GM19351 (cell line): ENCODE results near the gene SORCS1.

Source experiments
- ATAC-seq: cut with Tn5 transposase; IDR thresholded peaks from one replicate; pipeline ENCODE4 v1.9.1; 2021; ENCODE audit warnings: mild to moderate bottlenecking, moderate library complexity; ENCODE audit not compliant: unreplicated experiment

The SORCS1 gene

GRCh38 chr10:107163881-107164861, at the start of gene SORCS1:
TSS of gene SORCS1 (minus strand) at chr10:107164706.
- no peak for ATAC-seq

- no peak for ATAC-seq
These were observed 49.8 kb upstream of the SORCS1 start for GRCh38 chr10:107214261-107214660.

- ATAC-seq = no peak
These were observed 49.4 kb upstream of the SORCS1 start for GRCh38 chr10:107213861-107214260.

GRCh38 chr10:107206833-107207232, 42.3 kb upstream of the SORCS1 start:
- ATAC-seq = no peak

GRCh38 chr10:107169516-107169915, 5.0 kb upstream of the SORCS1 start:
- ATAC-seq = no peak

GRCh38 chr10:107168738-107169137, 4.2 kb upstream of the SORCS1 start:
- no peak for ATAC-seq

- no peak for ATAC-seq
These were observed 1.9 kb upstream of the SORCS1 start for GRCh38 chr10:107166403-107166802.

GRCh38 chr10:107164992-107165391, 486 bp upstream of the SORCS1 start:
- no peak for ATAC-seq

- ATAC-seq = no peak
These were observed 1.2 kb downstream of the SORCS1 start for GRCh38 chr10:107163076-107163855.

GRCh38 chr10:107160866-107161265, 3.6 kb downstream of the SORCS1 start:
- ATAC-seq = no peak

- ATAC-seq = no peak
These were observed 4.6 kb downstream of the SORCS1 start for GRCh38 chr10:107159871-107160270.

- no peak for ATAC-seq
These were observed 7.4 kb downstream of the SORCS1 start for GRCh38 chr10:107157071-107157470.

GRCh38 chr10:107152087-107152486, 12.4 kb downstream of the SORCS1 start:
- no peak for ATAC-seq

- no peak for ATAC-seq
These were observed 15.6 kb downstream of the SORCS1 start for GRCh38 chr10:107148906-107149305.

- no peak for ATAC-seq
These were observed 20.0 kb downstream of the SORCS1 start for GRCh38 chr10:107144490-107144889.

- no peak for ATAC-seq
These were observed 22.9 kb downstream of the SORCS1 start for GRCh38 chr10:107141524-107142061.

GRCh38 chr10:107139237-107139636, 25.3 kb downstream of the SORCS1 start:
- ATAC-seq = no peak

- ATAC-seq = no peak
These were observed 30.9 kb downstream of the SORCS1 start for GRCh38 chr10:107133656-107134055.

GRCh38 chr10:107129000-107129399, 35.5 kb downstream of the SORCS1 start:
- no peak for ATAC-seq

- ATAC-seq = no peak
These were observed 37.9 kb downstream of the SORCS1 start for GRCh38 chr10:107126512-107127065.

- no peak for ATAC-seq
These were observed 41.8 kb downstream of the SORCS1 start for GRCh38 chr10:107122703-107123102.
